Left lung (tissue), 10 donors: ENCODE data around the gene PACC1. TPM values are rescaled to one million over a fixed set of nuclear protein-coding genes. Genes with fewer than 3 reads are reported as not detected.

Experiments
- ATAC-seq: fragments of 200-7000 bp; cut with Tn5 transposase; one replicate; pipeline ENCODE4 v1.9.1; 2020; ENCODE audit warnings: moderate library complexity
- DNase-seq, 4 donors: peaks; one replicate each; pipeline ENCODE4 v3.0.0-alpha.2; 2013 to 2020
- H3K27ac ChIP-seq, 2 donors: fragments of 200-600 bp; sonication (generic) in 1 of 2; one replicate each; pipeline versions ENCODE4 v1.5.0 to v1.8.0; 2020 to 2021
- H3K27me3 ChIP-seq, 2 donors: fragments of 200-600 bp; sonication (generic) in 1 of 2; one replicate each; pipeline versions ENCODE4 v1.5.0 to v1.8.0; 2020 to 2021
- H3K36me3 ChIP-seq, 2 donors: fragments of 200-600 bp; sonication (generic) in 1 of 2; one replicate each; pipeline versions ENCODE4 v1.5.0 to v1.8.0; 2020 to 2021
- H3K4me1 ChIP-seq, 2 donors: fragments of 200-600 bp; one replicate each; pipeline ENCODE4 v1.8.0; 2021
- H3K4me3 ChIP-seq, 2 donors: fragments of 200-600 bp; sonication (generic) in 1 of 2; one replicate each; pipeline versions ENCODE4 v1.5.0 to v1.8.0; 2020 to 2021; ENCODE audit warnings: mild to moderate bottlenecking in 1 of 2
- H3K9me3 ChIP-seq, 2 donors: fragments of 200-600 bp; sonication (generic) in 1 of 2; one replicate each; pipeline versions ENCODE4 v1.5.0 to v1.8.0; 2020 to 2021
- CTCF ChIP-seq, 2 donors: fragments of 200-600 bp; sonication (generic) in 1 of 2; IDR thresholded peaks; one replicate each; pipeline versions ENCODE4 v1.5.0 to v1.8.0; 2021; ENCODE audit warnings: antibody characterized with exemption in 2 of 2
- intact Hi-C, 2 donors: fragments of 100-400 bp; cut with DNase I; formaldehyde crosslinking; loops; one replicate each; pipeline versions ENCODE4 v1.11.2 to v1.14.2; 2022
- polyA plus RNA-seq, 6 donors: library from polyadenylated mRNA; unstranded; fragments of 120-200 nt; gene quantifications; one replicate each; pipeline ENCODE4 v1.2.1, GENCODE V29; 2013; ENCODE audit not compliant: insufficient read length in 6 of 6
- total RNA-seq, 2 donors: library from RNA; stranded (reverse); fragmentation: NEBNext Ultra II Directional; extraction: Animal tissue kit (Norgen Biotek cat#: 25700); gene quantifications; one replicate each; pipeline ENCODE4 v1.2.1, GENCODE V29; 2021
- donor health status: DM: no; HTN: yes; CAD: no.
- donor health status: DM: no; HTN: no; CAD: no.

Gene PACC1
- total and polyA plus RNA-seq, 8 donors, result 7.2 to 11.6 (median 7.6) TPM

DNA sequence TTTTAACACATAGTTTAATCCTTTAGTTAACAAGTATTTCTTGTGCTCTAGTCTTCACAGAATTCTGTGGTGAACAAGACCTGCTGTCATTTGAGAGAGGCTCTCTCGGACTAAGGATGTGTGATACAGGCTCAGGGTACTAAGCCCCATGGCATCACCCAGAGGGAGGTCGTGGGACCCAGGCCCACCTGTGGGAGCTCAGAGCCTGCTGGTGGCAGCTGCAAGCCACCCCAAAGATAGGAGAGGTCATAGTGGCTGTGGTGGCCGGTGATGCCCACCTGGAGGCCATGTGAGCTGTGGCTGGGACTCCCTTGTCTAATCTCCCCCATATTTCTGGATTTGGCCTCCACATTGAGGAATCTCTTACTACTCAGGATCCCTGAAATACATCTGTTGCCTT is 40.1 kb upstream of the PACC1 start:
- no peaks in the 10 kb centered on the region for H3K9me3 ChIP-seq
- H3K4me1 ChIP-seq, result peaks cover 3 to 8% of the 10 kb centered on the region in 2 donors
- intact Hi-C loops, result loop anchor here in 1 of 2 donors (10.0 kb wide), 1 partner anchor 390 kb away; no protein-coding TSS in a partner anchor
- no peaks in the 10 kb centered on the region for H3K27me3 ChIP-seq
- no peak for TF ChIP-seq CTCF (IDR thresholded peaks at IDR 0.05)
- no peak overlapping the region for H3K4me3 ChIP-seq
- DNase-seq (no peak), ATAC-seq (no peak)
- no peaks in the 10 kb centered on the region for H3K36me3 ChIP-seq
- no peak overlapping the region for H3K27ac ChIP-seq

GRCh38 chr1:212453156-212453857 is 38.6 kb upstream of the PACC1 start:
- DNase-seq (no peak), ATAC-seq (peak; percentile 4)
- no peak for TF ChIP-seq CTCF (IDR thresholded peaks at IDR 0.05)
- Histone ChIP-seq H3K36me3 (no peaks in the 10 kb centered on the region), H3K9me3 (no peaks in the 10 kb centered on the region), H3K4me3 (no peak overlapping the region), H3K27me3 (no peaks in the 10 kb centered on the region), H3K27ac (peak overlapping the region in 1 of 2 donors; percentile 5), H3K4me1 (peaks cover 3 to 8% of the 10 kb centered on the region in 2 donors)
- intact Hi-C loops, result loop anchor here in 1 of 2 donors (10.0 kb wide), 1 partner anchor 389 kb away; no protein-coding TSS in a partner anchor

- Histone ChIP-seq H3K4me1 (peaks cover 3 to 8% of the 10 kb centered on the region in 2 donors), H3K36me3 (no peaks in the 10 kb centered on the region), H3K9me3 (no peaks in the 10 kb centered on the region), H3K27me3 (no peaks in the 10 kb centered on the region), H3K4me3 (no peak overlapping the region), H3K27ac (peak overlapping the region in 1 of 2 donors; percentile 5)
- DNase-seq, result peak in 3 of 4 donors; percentile 59 to 78 (median 67)
- no peak for TF ChIP-seq CTCF (IDR thresholded peaks at IDR 0.05)
- peak; percentile 49 for ATAC-seq
- intact Hi-C loops, result loop anchor here in 1 of 2 donors (10.0 kb wide), 1 partner anchor 388 kb away; no protein-coding TSS in a partner anchor
These were observed 37.9 kb upstream of the PACC1 start for GRCh38 chr1:212452323-212453155.

GRCh38 chr1:212451416-212452322 is 37.0 kb upstream of the PACC1 start:
- no peaks in the 10 kb centered on the region for H3K9me3 ChIP-seq

More at GRCh38 chr1:212451416-212452322, 37.0 kb upstream of the PACC1 start:
- no peak for DNase-seq
- intact Hi-C loops, result loop anchor here in 1 of 2 donors (10.0 kb wide), 1 partner anchor 387 kb away; no protein-coding TSS in a partner anchor
- TF ChIP-seq CTCF (IDR thresholded peaks at IDR 0.05), result no peak
- no peak overlapping the region for H3K4me3 ChIP-seq
- no peaks in the 10 kb centered on the region for H3K27me3 ChIP-seq
- no peaks in the 10 kb centered on the region for H3K36me3 ChIP-seq
- peaks cover 3 to 8% of the 10 kb centered on the region in 2 donors for H3K4me1 ChIP-seq
- H3K27ac ChIP-seq, result no peak overlapping the region
- ATAC-seq, result no peak
